Measurements from ENCODE around the gene BARHL1.

- TF ChIP-seq CTCF (IDR thresholded peaks at IDR 0.05): no peak
- TF ChIP-seq POLR2A (IDR thresholded peaks at IDR 0.05): no peak
Measured at GRCh38 chr9:132556714-132557113, 25.7 kb upstream of the BARHL1 start.

Data from Peyer's patch (tissue), 4 donors.